C4-2B (cell line): ENCODE measurements around the gene CCDC82.
A peak's percentile ranks its signal among the peaks of the same experiment; 100 is the strongest.
"Not testable (repeated sequence)": the region's sequence is repeated elsewhere in the genome, so short reads cannot be mapped to it uniquely, and the experiment has no call there.

Experiments
- H3K27ac ChIP-seq: fragments of 450-650 bp; 2 replicates; pipeline ENCODE4 v1.5.1; 2017
- CTCF ChIP-seq: fragments of 450-650 bp; conservative IDR thresholded peaks from 2 replicates; pipeline ENCODE4 v1.5.1; 2017; ENCODE audit warnings: mild to moderate bottlenecking
- ZFX ChIP-seq: fragments of 450-650 bp; IDR thresholded peaks from 2 replicates; pipeline ENCODE4 v1.6.1; 2017

The CCDC82 gene

GRCh38 chr11:96389720-96390487 lies at the start of gene CCDC82, which contains the start of gene JRKL:
Gene CCDC82 (minus strand): TSS chr11:96389912. CDS start chr11:96384747, 5,165 bp downstream.
Gene JRKL (plus strand): TSS chr11:96390013. CDS start chr11:96390650, 637 bp downstream.
- TF ChIP-seq CTCF (no peak), ZFX (0 out of 2 replicates have a peak, but pooled peaks have one; percentile 27)
- H3K27ac ChIP-seq, result peak within 1 kb of the TSS; percentile 46

GRCh38 chr11:96432654-96433053 lies 42.9 kb upstream of the CCDC82 start:
- not testable (repeated sequence) for H3K27ac ChIP-seq

- TF ChIP-seq ZFX, result no peak
- no peak for TF ChIP-seq CTCF
- H3K27ac ChIP-seq, result no peak overlapping the region
These were observed 41.0 kb upstream of the CCDC82 start for GRCh38 chr11:96430668-96431067.

GRCh38 chr11:96424693-96425092 lies 35.0 kb upstream of the CCDC82 start:
- TF ChIP-seq CTCF (no peak), ZFX (no peak)
- H3K27ac ChIP-seq, result no peak overlapping the region

- H3K27ac ChIP-seq, result no peak overlapping the region
These were observed 23.7 kb upstream of the CCDC82 start for GRCh38 chr11:96413408-96413807.

GRCh38 chr11:96412761-96413381 lies 23.2 kb upstream of the CCDC82 start:
- TF ChIP-seq ZFX (no peak), CTCF (no peak)
- no peak overlapping the region for H3K27ac ChIP-seq

More at GRCh38 chr11:96413408-96413807, 23.7 kb upstream of the CCDC82 start:
- TF ChIP-seq ZFX (no peak), CTCF (no peak)

GRCh38 chr11:96411412-96411811 lies 21.7 kb upstream of the CCDC82 start:
- H3K27ac ChIP-seq, result peak overlapping the region; percentile 68

GRCh38 chr11:96400697-96401096 lies 11.0 kb upstream of the CCDC82 start:
- no peak for TF ChIP-seq ZFX
- no peak for TF ChIP-seq CTCF
- H3K27ac ChIP-seq, result no peak overlapping the region
